ENCODE measurements around the gene AURKAIP1. TPM values are rescaled to one million over a fixed set of nuclear protein-coding genes. Genes with fewer than 3 reads are reported as not detected.

The AURKAIP1 gene
- total and polyA plus RNA-seq, 4 experiments from 2014 or later: 60.4 to 179 (median 116) TPM

- no peak for DNase-seq
- H3K27ac Mint-ChIP-seq: no peak within 1 kb of the TSS
- H3K4me1 Mint-ChIP-seq: peaks cover 2 to 19% (median 5%) of the 10 kb centered on the region in 4 donors
- Histone ChIP-seq H3K27ac (ENCODE audit: low read depth, low read length) (no peak within 1 kb of the TSS), H3K36me3 (ENCODE audit: insufficient read depth, low read length) (no peaks in the 10 kb centered on the region), H3K27me3 (ENCODE audit: insufficient read depth, low read length) (no peaks in the 10 kb centered on the region), H3K4me1 (ENCODE audit: insufficient read depth, low read length) (peaks cover 9% of the 10 kb centered on the region), H3K4me3 (ENCODE audit: low read length in 2 of 2) (no peak within 1 kb of the TSS), H3K9me3 (ENCODE audit: control insufficient read depth in 1 of 2, low read length in 2 of 2) (no peaks in the 10 kb centered on the region)
- intact Hi-C loops (cut with micrococcal nuclease): no loop called here
- ChIA-PET POLR2A (ENCODE audit: partially characterized antibody) (interaction anchor here (1.0 kb wide), 2 partner anchors 17 to 47 kb away, joined by 3 to 4 read pairs; no protein-coding TSS in a partner anchor), CTCF (ENCODE audit: partially characterized antibody) (no interaction called here)
- no peaks in the 10 kb centered on the region for H3K27me3 Mint-ChIP-seq
- no peaks in the 10 kb centered on the region for H3K9me3 Mint-ChIP-seq
- H3K36me3 Mint-ChIP-seq: peaks cover 0 to 1% of the 10 kb centered on the region in 2 donors
- H3K4me3 Mint-ChIP-seq: no peak within 1 kb of the TSS
Observed at GRCh38 chr1:1331068-1331965, 43.7 kb downstream of the AURKAIP1 start, which contains the start of gene TAS1R3. TAS1R3 (plus strand) TSS chr1:1331280; CDS start chr1:1331346, 66 bp downstream.

- POLR2A ChIA-PET (ENCODE audit: partially characterized antibody): interaction anchor here (1.0 kb wide), 1 partner anchor 18 kb away, joined by 3 read pairs; no protein-coding TSS in a partner anchor
Observed at GRCh38 chr1:1330366-1331067, 44.5 kb downstream of the AURKAIP1 start.

GRCh38 chr1:1329304-1330210, 45.5 kb downstream of the AURKAIP1 start:
- Histone ChIP-seq H3K36me3 (ENCODE audit: insufficient read depth, low read length) (no peaks in the 10 kb centered on the region), H3K9me3 (ENCODE audit: control insufficient read depth in 1 of 2, low read length in 2 of 2) (no peaks in the 10 kb centered on the region), H3K27ac (ENCODE audit: low read depth, low read length) (no peak overlapping the region), H3K4me3 (ENCODE audit: low read length in 2 of 2) (no peak overlapping the region), H3K4me1 (ENCODE audit: insufficient read depth, low read length) (peaks cover 24% of the 10 kb centered on the region), H3K27me3 (ENCODE audit: insufficient read depth, low read length) (no peaks in the 10 kb centered on the region)
- no peak for DNase-seq
- Mint-ChIP-seq H3K4me1 (peaks cover 4 to 29% (median 14%) of the 10 kb centered on the region in 4 donors), H3K36me3 (peaks cover 0 to 3% of the 10 kb centered on the region in 2 donors), H3K4me3 (peak overlapping the region in 1 of 8 donors; percentile 39), H3K27me3 (no peaks in the 10 kb centered on the region), H3K27ac (peak overlapping the region in 2 of 7 donors; percentile 46 to 52), H3K9me3 (no peaks in the 10 kb centered on the region)
- ChIA-PET POLR2A (ENCODE audit: partially characterized antibody) (interaction anchor here (1.0 to 1.3 kb wide), 2 partner anchors 19 kb away, joined by 3 read pairs; no protein-coding TSS in a partner anchor), CTCF (ENCODE audit: partially characterized antibody) (no interaction called here)
- intact Hi-C loops (cut with micrococcal nuclease): no loop called here

More at GRCh38 chr1:1330366-1331067, 44.5 kb downstream of the AURKAIP1 start:
- Mint-ChIP-seq H3K27me3 (no peaks in the 10 kb centered on the region), H3K4me1 (peaks cover 4 to 27% (median 11%) of the 10 kb centered on the region in 4 donors), H3K9me3 (no peaks in the 10 kb centered on the region), H3K36me3 (peaks cover 0 to 3% of the 10 kb centered on the region in 2 donors), H3K4me3 (no peak overlapping the region), H3K27ac (no peak overlapping the region)
- intact Hi-C loops (cut with micrococcal nuclease): no loop called here
- Histone ChIP-seq H3K4me1 (ENCODE audit: insufficient read depth, low read length) (peaks cover 17% of the 10 kb centered on the region), H3K9me3 (ENCODE audit: control insufficient read depth in 1 of 2, low read length in 2 of 2) (no peaks in the 10 kb centered on the region), H3K27ac (ENCODE audit: low read depth, low read length) (no peak overlapping the region), H3K4me3 (ENCODE audit: low read length in 2 of 2) (no peak overlapping the region), H3K27me3 (ENCODE audit: insufficient read depth, low read length) (no peaks in the 10 kb centered on the region), H3K36me3 (ENCODE audit: insufficient read depth, low read length) (no peaks in the 10 kb centered on the region)
- DNase-seq: no peak
- CTCF ChIA-PET (ENCODE audit: partially characterized antibody): no interaction called here

GRCh38 chr1:1328254-1328653, 46.8 kb downstream of the AURKAIP1 start:
- H3K27me3 ChIP-seq (ENCODE audit: insufficient read depth, low read length): no peaks in the 10 kb centered on the region
- POLR2A ChIA-PET (ENCODE audit: partially characterized antibody): interaction anchor here (1.0 to 1.3 kb wide), 2 partner anchors 18 to 20 kb away, joined by 3 read pairs; no protein-coding TSS in a partner anchor

GRCh38 chr1:1327291-1327690, 47.7 kb downstream of the AURKAIP1 start:
- Histone ChIP-seq H3K4me3 (ENCODE audit: low read length in 2 of 2) (no peak overlapping the region), H3K36me3 (ENCODE audit: insufficient read depth, low read length) (no peaks in the 10 kb centered on the region), H3K9me3 (ENCODE audit: control insufficient read depth in 1 of 2, low read length in 2 of 2) (no peaks in the 10 kb centered on the region), H3K27ac (ENCODE audit: low read depth, low read length) (no peak overlapping the region), H3K4me1 (ENCODE audit: insufficient read depth, low read length) (peaks cover 35% of the 10 kb centered on the region), H3K27me3 (ENCODE audit: insufficient read depth, low read length) (no peaks in the 10 kb centered on the region)
- ChIA-PET POLR2A (ENCODE audit: partially characterized antibody) (interaction anchor here (1.2 kb wide), 1 partner anchor 22 kb away, joined by 3 read pairs; no protein-coding TSS in a partner anchor), CTCF (ENCODE audit: partially characterized antibody) (interaction anchor here (0.8 kb wide), 1 partner anchor 46 kb away, joined by 3 read pairs; no protein-coding TSS in a partner anchor)
- H3K27ac Mint-ChIP-seq: peak overlapping the region in 1 of 7 donors; percentile 41
- DNase-seq: no peak
- H3K4me3 Mint-ChIP-seq: peak overlapping the region in 2 of 8 donors; percentile 25 to 31
- peaks cover 0 to 4% of the 10 kb centered on the region in 2 donors for H3K36me3 Mint-ChIP-seq
- no peaks in the 10 kb centered on the region for H3K27me3 Mint-ChIP-seq
- peaks cover 9 to 45% (median 25%) of the 10 kb centered on the region in 4 donors for H3K4me1 Mint-ChIP-seq
- peaks cover 0 to 2% (median 0%) of the 10 kb centered on the region in 8 donors for H3K9me3 Mint-ChIP-seq
- intact Hi-C loops (cut with micrococcal nuclease): no loop called here

More at GRCh38 chr1:1328254-1328653, 46.8 kb downstream of the AURKAIP1 start:
- no peak overlapping the region for H3K4me3 ChIP-seq (ENCODE audit: low read length in 2 of 2)
- intact Hi-C loops (cut with micrococcal nuclease): no loop called here
- peaks cover 7 to 35% (median 20%) of the 10 kb centered on the region in 4 donors for H3K4me1 Mint-ChIP-seq
- H3K27me3 Mint-ChIP-seq: no peaks in the 10 kb centered on the region
- no peaks in the 10 kb centered on the region for H3K9me3 ChIP-seq (ENCODE audit: control insufficient read depth in 1 of 2, low read length in 2 of 2)
- no peak overlapping the region for H3K27ac Mint-ChIP-seq
- DNase-seq: no peak
- peaks cover 0 to 4% of the 10 kb centered on the region in 2 donors for H3K36me3 Mint-ChIP-seq
- H3K9me3 Mint-ChIP-seq: peaks cover 0 to 2% (median 0%) of the 10 kb centered on the region in 8 donors
- peaks cover 28% of the 10 kb centered on the region for H3K4me1 ChIP-seq (ENCODE audit: insufficient read depth, low read length)
- H3K36me3 ChIP-seq (ENCODE audit: insufficient read depth, low read length): no peaks in the 10 kb centered on the region
- H3K27ac ChIP-seq (ENCODE audit: low read depth, low read length): no peak overlapping the region
- CTCF ChIA-PET (ENCODE audit: partially characterized antibody): no interaction called here
- no peak overlapping the region for H3K4me3 Mint-ChIP-seq

- intact Hi-C loops (cut with micrococcal nuclease): loop anchor here (1.0 kb wide), 1 partner anchor 17 kb away; no protein-coding TSS in a partner anchor
- no peaks in the 10 kb centered on the region for H3K27me3 Mint-ChIP-seq
Observed at GRCh38 chr1:1326075-1326605, 48.9 kb downstream of the AURKAIP1 start.

More at GRCh38 chr1:1326075-1326605, 48.9 kb downstream of the AURKAIP1 start:
- Histone ChIP-seq H3K27ac (ENCODE audit: low read depth, low read length) (peak overlapping the region; percentile 89), H3K9me3 (ENCODE audit: control insufficient read depth in 1 of 2, low read length in 2 of 2) (no peaks in the 10 kb centered on the region), H3K4me3 (ENCODE audit: low read length in 2 of 2) (no peak overlapping the region), H3K4me1 (ENCODE audit: insufficient read depth, low read length) (peaks cover 41% of the 10 kb centered on the region), H3K27me3 (ENCODE audit: insufficient read depth, low read length) (no peaks in the 10 kb centered on the region), H3K36me3 (ENCODE audit: insufficient read depth, low read length) (peaks cover 2% of the 10 kb centered on the region)
- ChIA-PET CTCF (ENCODE audit: partially characterized antibody) (interaction anchor here (1.4 kb wide), 1 partner anchor 47 kb away, joined by 4 read pairs; no protein-coding TSS in a partner anchor), POLR2A (ENCODE audit: partially characterized antibody) (interaction anchor here (1.0 to 1.8 kb wide), 3 partner anchors 16 to 73 kb away, joined by 3 to 14 read pairs (median 3); partner anchors contain the start of genes CCNL2 and PUSL1)
- Mint-ChIP-seq H3K9me3 (peaks cover 0 to 2% (median 0%) of the 10 kb centered on the region in 8 donors), H3K4me3 (peak overlapping the region; percentile 57 to 84 (median 76)), H3K27ac (peak overlapping the region; percentile 55 to 84 (median 75)), H3K36me3 (peaks cover 0 to 4% of the 10 kb centered on the region in 2 donors), H3K4me1 (peaks cover 12 to 49% (median 32%) of the 10 kb centered on the region in 4 donors)
- no peak for DNase-seq

Measured in CD4-positive, alpha-beta memory T cell (primary cell).